A673 (cell line): ENCODE data around the gene FGD6. TPM values are rescaled to one million over a fixed set of nuclear protein-coding genes. Genes with fewer than 3 reads are reported as not detected.
"Not testable (repeated sequence)": the region's sequence is repeated elsewhere in the genome, so short reads cannot be mapped to it uniquely, and the experiment has no call there.

Experiments used
- BruUV-seq: library from RNA; stranded (reverse); fragments of 400-500 nt; replicated peaks from 2 replicates; lab custom pipeline; 2021; lab: Mats Ljungman, UMichigan
- CTCF ChIA-PET: fragments of 300-600 bp; sonication (Branson Sonifier 250); formaldehyde crosslinking; loops from one replicate; lab custom pipeline; 2022; ENCODE audit warnings: antibody characterized with exemption; lab: Charles Lee
- POLR2A ChIA-PET: fragments of 300-600 bp; sonication (Branson Sonifier 250); formaldehyde crosslinking; loops from one replicate; lab custom pipeline; 2022; ENCODE audit warnings: antibody characterized with exemption; ENCODE audit not compliant: low non-redundant PET; lab: Charles Lee
- DNase-seq: peaks from one replicate; pipeline ENCODE4 v3.0.0-alpha.2; 2015; ENCODE audit warnings: low spot score
- H3K27ac ChIP-seq: fragments of 200-600 bp; sonication (generic); 2 replicates; pipeline ENCODE4 v1.5.1; 2016; ENCODE audit warnings: mixed run types, low read depth, mild to moderate bottlenecking, mixed read lengths, antibody characterized with exemption, low read length; ENCODE audit not compliant: poor library complexity, severe bottlenecking
- H3K27me3 ChIP-seq: fragments of 200-600 bp; sonication (generic); replicated peaks from 2 replicates; pipeline ENCODE4 v1.6.1; 2017; ENCODE audit warnings: mixed run types, low read depth, mild to moderate bottlenecking, mixed read lengths, antibody characterized with exemption, low read length; ENCODE audit not compliant: insufficient read depth, poor library complexity
- H3K36me3 ChIP-seq: fragments of 200-600 bp; sonication (generic); 2 replicates; pipeline ENCODE4 v1.6.1; 2016; ENCODE audit warnings: mixed run types, mild to moderate bottlenecking, mixed read lengths, antibody characterized with exemption, low read length; ENCODE audit not compliant: insufficient read depth, poor library complexity, severe bottlenecking
- H3K4me1 ChIP-seq: fragments of 200-600 bp; sonication (generic); 2 replicates; pipeline ENCODE4 v1.6.1; 2017; ENCODE audit warnings: mixed run types, mild to moderate bottlenecking, mixed read lengths, antibody characterized with exemption, low read length; ENCODE audit not compliant: insufficient read depth, poor library complexity, severe bottlenecking
- H3K4me3 ChIP-seq: fragments of 200-600 bp; sonication (generic); 2 replicates; pipeline ENCODE4 v1.5.1; 2016; ENCODE audit warnings: low read depth, mixed run types, mild to moderate bottlenecking, mixed read lengths, low read length; ENCODE audit not compliant: poor library complexity, severe bottlenecking
- H3K9me3 ChIP-seq: fragments of 200-600 bp; sonication (generic); 2 replicates; pipeline ENCODE4 v1.6.1; 2016; ENCODE audit warnings: mixed run types, low read depth, mild to moderate bottlenecking, mixed read lengths, antibody characterized with exemption, low read length; ENCODE audit not compliant: poor library complexity, severe bottlenecking
- EZH2 ChIP-seq: fragments of 200-600 bp; sonication (generic); IDR thresholded peaks from 2 replicates; pipeline ENCODE4 v1.6.1; 2017; ENCODE audit warnings: borderline replicate concordance, low read depth, mild to moderate bottlenecking, mixed read lengths, antibody characterized with exemption, low read length; ENCODE audit not compliant: poor library complexity, severe bottlenecking
- intact Hi-C: fragments of 100-400 bp; cut with micrococcal nuclease; formaldehyde crosslinking; loops from one replicate; pipeline ENCODE4 v1.10.0; 2022; ENCODE audit not compliant: unreplicated experiment
- total RNA-seq: library from RNA; stranded (reverse); gene quantifications from 2 replicates; pipeline ENCODE4 v1.2.3, GENCODE V29; 2021
- TF ChIP-seq, protein P1 (sequence below): fragments of 300-800, 200-600 bp; sonication (generic); conservative IDR thresholded peaks from 2 replicates; pipeline ENCODE4 v1.5.1; 2017; ENCODE audit warnings: low read depth, mild to moderate bottlenecking, antibody characterized with exemption, low read length, moderate library complexity, mixed read lengths

The FGD6 gene
- total RNA-seq, 1 experiment from 2014 or later: 11.7 TPM

DNA sequence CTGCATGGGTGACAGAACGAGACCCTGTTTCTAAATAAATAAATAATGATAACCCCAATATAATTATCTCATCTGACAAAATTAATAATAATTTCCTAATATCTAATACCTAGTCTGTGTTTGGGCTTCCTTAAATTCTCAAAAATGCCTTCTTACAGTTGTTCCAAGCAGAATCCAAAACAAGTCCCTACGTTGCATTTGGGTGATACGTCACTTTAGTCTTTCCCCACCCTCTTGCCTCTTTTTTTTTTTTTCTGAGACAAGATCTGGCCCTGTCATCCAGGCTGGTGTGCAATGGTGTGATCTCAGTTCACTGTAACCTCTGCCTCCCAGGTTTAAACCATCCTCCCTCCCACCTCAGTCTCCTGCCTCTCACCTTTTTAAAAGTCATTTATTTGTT, 27.1 kb upstream of the FGD6 start:
- intact Hi-C loops: no loop called here
- Histone ChIP-seq H3K9me3 (no peaks in the 10 kb centered on the region), H3K4me1 (peaks cover 37% of the 10 kb centered on the region), H3K36me3 (peaks cover 17% of the 10 kb centered on the region), H3K27me3 (no peaks in the 10 kb centered on the region), H3K4me3 (no peak overlapping the region), H3K27ac (no peak overlapping the region)
- no TSS peak for BruUV-seq
- no peak for TF ChIP-seq EZH2
- TF ChIP-seq, protein P1, sequence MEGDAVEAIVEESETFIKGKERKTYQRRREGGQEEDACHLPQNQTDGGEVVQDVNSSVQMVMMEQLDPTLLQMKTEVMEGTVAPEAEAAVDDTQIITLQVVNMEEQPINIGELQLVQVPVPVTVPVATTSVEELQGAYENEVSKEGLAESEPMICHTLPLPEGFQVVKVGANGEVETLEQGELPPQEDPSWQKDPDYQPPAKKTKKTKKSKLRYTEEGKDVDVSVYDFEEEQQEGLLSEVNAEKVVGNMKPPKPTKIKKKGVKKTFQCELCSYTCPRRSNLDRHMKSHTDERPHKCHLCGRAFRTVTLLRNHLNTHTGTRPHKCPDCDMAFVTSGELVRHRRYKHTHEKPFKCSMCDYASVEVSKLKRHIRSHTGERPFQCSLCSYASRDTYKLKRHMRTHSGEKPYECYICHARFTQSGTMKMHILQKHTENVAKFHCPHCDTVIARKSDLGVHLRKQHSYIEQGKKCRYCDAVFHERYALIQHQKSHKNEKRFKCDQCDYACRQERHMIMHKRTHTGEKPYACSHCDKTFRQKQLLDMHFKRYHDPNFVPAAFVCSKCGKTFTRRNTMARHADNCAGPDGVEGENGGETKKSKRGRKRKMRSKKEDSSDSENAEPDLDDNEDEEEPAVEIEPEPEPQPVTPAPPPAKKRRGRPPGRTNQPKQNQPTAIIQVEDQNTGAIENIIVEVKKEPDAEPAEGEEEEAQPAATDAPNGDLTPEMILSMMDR: no peak
- POLR2A ChIA-PET: interaction anchor here (0.6 kb wide), 1 partner anchor 233 kb away, joined by 3 read pairs; no protein-coding TSS in a partner anchor
- CTCF ChIA-PET: no interaction called here
- no peak for DNase-seq

DNA sequence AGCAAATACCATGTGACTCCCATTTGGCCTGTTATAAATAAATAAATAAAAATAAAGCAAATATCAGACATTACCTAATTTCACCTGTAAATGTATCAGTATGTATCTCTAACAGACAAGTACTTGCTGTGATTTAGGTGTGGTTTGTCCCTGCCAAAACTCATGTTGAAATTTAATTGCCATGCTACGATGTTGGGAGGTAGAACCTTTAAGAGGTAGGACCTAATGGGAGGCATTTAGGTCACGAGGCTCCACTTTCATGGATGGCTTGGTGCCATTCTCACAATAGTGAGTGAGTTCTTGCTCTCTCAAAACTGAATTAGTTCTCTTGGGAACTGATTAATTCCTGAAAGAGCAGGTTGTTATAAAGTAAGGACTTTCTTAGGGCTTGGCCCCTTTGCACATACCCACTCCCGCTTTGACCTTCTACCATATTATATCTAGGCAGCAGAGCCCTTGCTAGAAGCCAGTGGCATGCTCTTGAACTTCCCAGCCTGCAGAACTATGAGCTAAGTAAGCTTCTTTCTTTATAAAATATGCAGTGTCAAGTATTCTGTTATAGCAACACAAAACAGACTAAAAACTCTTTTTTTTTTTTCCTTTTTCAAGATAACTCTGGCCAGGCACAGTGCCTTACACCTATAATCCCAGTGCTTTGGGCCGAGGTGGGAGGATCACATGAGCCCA, 26.4 kb upstream of the FGD6 start:
- BruUV-seq: no TSS peak
- H3K27me3 ChIP-seq: no peaks in the 10 kb centered on the region
- ChIA-PET CTCF (no interaction called here), POLR2A (interaction anchor here (0.6 kb wide), 1 partner anchor 233 kb away, joined by 3 read pairs; no protein-coding TSS in a partner anchor)
- no peak overlapping the region for H3K4me3 ChIP-seq
- DNase-seq: no peak
- peaks cover 30% of the 10 kb centered on the region for H3K4me1 ChIP-seq
- H3K27ac ChIP-seq: no peak overlapping the region
- peaks cover 17% of the 10 kb centered on the region for H3K36me3 ChIP-seq
- no peaks in the 10 kb centered on the region for H3K9me3 ChIP-seq
- intact Hi-C loops: no loop called here
- TF ChIP-seq, protein P1: no peak
- no peak for TF ChIP-seq EZH2

DNA sequence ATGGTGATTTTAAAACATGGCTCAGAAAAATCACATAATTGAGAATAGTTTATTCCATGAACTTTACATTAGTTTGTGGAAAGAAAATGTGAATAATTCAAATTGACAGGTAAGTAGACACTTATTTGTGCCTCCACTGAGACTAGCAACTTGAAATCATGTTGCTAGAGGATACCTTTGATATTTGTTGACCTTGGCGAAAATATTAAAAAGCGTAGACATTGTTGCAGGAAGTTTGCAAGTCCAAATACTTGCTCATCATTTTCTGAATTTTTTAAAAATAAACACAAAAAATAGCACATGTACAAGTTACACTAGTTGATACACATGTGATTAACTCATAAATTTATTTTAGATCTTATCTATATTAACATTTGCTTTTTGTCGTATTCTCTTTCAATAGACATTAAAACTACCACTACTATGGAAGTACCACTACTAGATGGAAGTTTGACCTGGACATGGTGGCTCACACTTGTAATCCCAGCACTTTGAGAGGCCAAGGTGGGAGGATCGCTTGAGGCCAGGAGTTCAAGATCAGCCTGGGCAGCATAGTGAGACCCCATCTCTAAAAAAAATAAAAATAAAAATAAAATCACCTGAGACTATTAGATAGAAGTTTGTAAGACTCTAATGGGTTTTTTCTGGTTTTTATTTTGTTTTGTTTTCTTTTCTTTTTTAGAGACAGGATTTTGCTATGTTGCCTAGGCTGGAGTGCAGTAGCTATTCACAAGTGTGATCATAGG, 24.7 kb upstream of the FGD6 start:
- TF ChIP-seq, protein P1: no peak
- TF ChIP-seq EZH2: no peak
- Histone ChIP-seq H3K9me3 (no peaks in the 10 kb centered on the region), H3K27ac (no peak overlapping the region), H3K27me3 (no peaks in the 10 kb centered on the region), H3K4me3 (no peak overlapping the region), H3K36me3 (peaks cover 17% of the 10 kb centered on the region), H3K4me1 (peaks cover 13% of the 10 kb centered on the region)
- BruUV-seq: no TSS peak
- ChIA-PET POLR2A (no interaction called here), CTCF (no interaction called here)
- no peak for DNase-seq
- intact Hi-C loops: no loop called here

GRCh38 chr12:95241138-95241537, 23.9 kb upstream of the FGD6 start:
- H3K4me3 ChIP-seq, BruUV-seq, DNase-seq, H3K27me3 ChIP-seq, intact Hi-C loops, H3K9me3 ChIP-seq, H3K27ac ChIP-seq, CTCF ChIA-PET, POLR2A ChIA-PET, H3K4me1 ChIP-seq: not testable (repeated sequence)
- peaks cover 17% of the 10 kb centered on the region for H3K36me3 ChIP-seq
